GM23338 (cell line): ENCODE measurements around the gene GPR152. TPM values are rescaled to one million over a fixed set of nuclear protein-coding genes. Genes with fewer than 3 reads are reported as not detected.

Experiments used
- ATAC-seq: fragments of 200-7000 bp; cut with Tn5 transposase; 3 replicates; pipeline ENCODE4 v1.9.1; 2020
- DNase-seq: peaks from one replicate; pipeline ENCODE4 v3.0.0-alpha.2; 2015; ENCODE audit warnings: low spot score
- H2AFZ ChIP-seq: fragments of 200-600 bp; sonication (generic); 2 replicates; pipeline ENCODE4 v1.8.0; 2016; ENCODE audit warnings: antibody characterized with exemption, mild to moderate bottlenecking, moderate library complexity
- H3F3A ChIP-seq: fragments of 200-600 bp; sonication (generic); replicated peaks from 2 replicates; pipeline ENCODE4 v1.8.0; 2017; ENCODE audit warnings: antibody characterized with exemption, mixed run types, low read depth
- H3K27ac ChIP-seq: fragments of 200-600 bp; sonication (generic); 2 replicates; pipeline ENCODE4 v1.6.1; 2016; ENCODE audit warnings: low read depth
- H3K27me3 ChIP-seq: fragments of 200-600 bp; sonication (generic); 2 replicates; pipeline ENCODE4 v1.8.0; 2016; ENCODE audit warnings: mild to moderate bottlenecking, mixed run types, moderate library complexity; ENCODE audit not compliant: insufficient read depth
- H3K36me3 ChIP-seq: fragments of 200-600 bp; sonication (generic); 2 replicates; pipeline ENCODE4 v1.8.0; 2016; ENCODE audit warnings: mild to moderate bottlenecking; ENCODE audit not compliant: insufficient read depth
- H3K4me1 ChIP-seq: fragments of 200-600 bp; sonication (generic); 2 replicates; pipeline ENCODE4 v1.8.0; 2016; ENCODE audit warnings: mild to moderate bottlenecking, moderate library complexity; ENCODE audit not compliant: insufficient read depth
- H3K4me2 ChIP-seq: fragments of 200-600 bp; sonication (generic); 2 replicates; pipeline ENCODE4 v1.7.1; 2017; ENCODE audit warnings: mixed run types
- H3K4me3 ChIP-seq: fragments of 200-600 bp; sonication (generic); 2 replicates; pipeline ENCODE4 v1.6.1; 2016; ENCODE audit warnings: mixed run types
- H3K79me2 ChIP-seq: fragments of 200-600 bp; sonication (generic); replicated peaks from 2 replicates; pipeline ENCODE4 v1.8.0; 2017; ENCODE audit warnings: mild to moderate bottlenecking; ENCODE audit not compliant: insufficient read depth
- H3K9me2 ChIP-seq: fragments of 200-600 bp; sonication (generic); 2 replicates; pipeline ENCODE4 v1.8.0; 2017; ENCODE audit not compliant: insufficient read depth
- H4K20me1 ChIP-seq: fragments of 200-600 bp; sonication (generic); replicated peaks from 2 replicates; pipeline ENCODE4 v1.8.0; 2017; ENCODE audit warnings: mild to moderate bottlenecking; ENCODE audit not compliant: insufficient read depth
- H3K27ac Mint-ChIP-seq: 2 replicates; pipeline ENCODE4 v1.8.0; 2020; ENCODE audit warnings: inconsistent platforms, mild to moderate bottlenecking, moderate library complexity, mixed read lengths
- H3K27me3 Mint-ChIP-seq: 3 replicates; pipeline ENCODE4 v1.8.0; 2022; ENCODE audit warnings: low read depth, mild to moderate bottlenecking, moderate library complexity, mixed read lengths, inconsistent platforms; ENCODE audit not compliant: insufficient read depth, poor library complexity
- H3K36me3 Mint-ChIP-seq: 3 replicates; pipeline ENCODE4 v1.8.0; 2021; ENCODE audit warnings: low read depth, mild to moderate bottlenecking, inconsistent platforms, moderate library complexity, mixed read lengths
- H3K4me1 Mint-ChIP-seq: 3 replicates; pipeline ENCODE4 v1.8.0; 2020; ENCODE audit warnings: mild to moderate bottlenecking, inconsistent platforms, mixed read lengths
- H3K4me3 Mint-ChIP-seq: 3 replicates; pipeline ENCODE4 v1.8.0; 2021; ENCODE audit warnings: moderate library complexity, mild to moderate bottlenecking, inconsistent platforms, mixed read lengths
- H3K9me3 Mint-ChIP-seq: 3 replicates; pipeline ENCODE4 v1.8.0; 2020; ENCODE audit warnings: moderate library complexity, mild to moderate bottlenecking, inconsistent platforms, mixed read lengths
- CREB1 ChIP-seq: fragments of 250-450 bp; sonication (Bioruptor Pico); IDR thresholded peaks from 2 replicates; pipeline ENCODE4 v1.5.0; 2020; ENCODE audit warnings: low read depth, mild to moderate bottlenecking, moderate library complexity
- CTCF ChIP-seq, 2 experiments: fragments of 200-600 bp in 1 of 2; sonication (generic) in 1 of 2; conservative IDR thresholded peaks; 2 replicates each; pipeline versions ENCODE4 v1.5.1 to v1.6.1; 2016 to 2017; ENCODE audit warnings: antibody characterized with exemption in 2 of 2, low read depth in 2 of 2, mild to moderate bottlenecking in 2 of 2, moderate library complexity in 1 of 2
- ETS1 ChIP-seq: IDR thresholded peaks from 2 replicates; pipeline ENCODE4 v1.6.1; 2016; ENCODE audit warnings: antibody characterized with exemption
- EZH2 ChIP-seq: fragments of 200-600 bp; sonication (generic); IDR thresholded peaks from one replicate; pipeline ENCODE4 v1.8.0; 2017; ENCODE audit warnings: antibody characterized with exemption, mild to moderate bottlenecking, low read depth; ENCODE audit not compliant: unreplicated experiment
- EZH2phosphoT487 ChIP-seq: fragments of 200-600 bp; sonication (generic); IDR thresholded peaks from one replicate; pipeline ENCODE4 v1.8.1; 2018; ENCODE audit warnings: antibody characterized with exemption; ENCODE audit not compliant: unreplicated experiment
- JUNB ChIP-seq: IDR thresholded peaks from one replicate; pipeline ENCODE4 v1.6.1; 2016; ENCODE audit warnings: antibody characterized with exemption; ENCODE audit not compliant: unreplicated experiment
- NANOG ChIP-seq: IDR thresholded peaks from 2 replicates; pipeline ENCODE4 v1.6.1; 2016; ENCODE audit warnings: antibody characterized with exemption, borderline replicate concordance
- POLR2AphosphoS5 ChIP-seq: IDR thresholded peaks from 2 replicates; pipeline ENCODE4 v1.6.1; 2016; ENCODE audit warnings: antibody characterized with exemption, low read depth
- REST ChIP-seq: IDR thresholded peaks from one replicate; pipeline ENCODE4 v1.6.1; 2018; ENCODE audit warnings: antibody characterized with exemption; ENCODE audit not compliant: unreplicated experiment
- STAT1 ChIP-seq: IDR thresholded peaks from one replicate; pipeline ENCODE4 v1.6.1; 2016; ENCODE audit warnings: antibody characterized with exemption; ENCODE audit not compliant: unreplicated experiment
- ZNF114 ChIP-seq: fragments of 250-450 bp; sonication (Bioruptor Pico); IDR thresholded peaks from 2 replicates; pipeline ENCODE4 v1.5.0; 2020; ENCODE audit warnings: mild to moderate bottlenecking, moderate library complexity
- ZNF331 ChIP-seq: fragments of 250-450 bp; sonication (Bioruptor Pico); IDR thresholded peaks from 2 replicates; pipeline ENCODE4 v1.5.0; 2020; ENCODE audit warnings: low read depth, mild to moderate bottlenecking, moderate library complexity
- ZNF462 ChIP-seq: fragments of 250-450 bp; sonication (Bioruptor Pico); IDR thresholded peaks from 2 replicates; pipeline ENCODE4 v1.5.0; 2020; ENCODE audit warnings: mild to moderate bottlenecking, moderate library complexity
- polyA plus RNA-seq: library from polyadenylated mRNA; unstranded; fragments of >200 nt; fragmentation: Nextera tagmentation; extraction: Ambion mirVana; gene quantifications from 2 replicates; pipeline ENCODE4 v1.2.1, GENCODE V29; 2016
- total RNA-seq: library from RNA; depleted of rRNA; stranded (reverse); fragments of >200 nt; shearing (Covaris generic); gene quantifications from 2 replicates; pipeline ENCODE4 v1.2.3, GENCODE V29; 2014

Gene GPR152
- total and polyA plus RNA-seq, 2 experiments from 2014 or later = not detected

GRCh38 chr11:67455054-67455453 lies 2.5 kb upstream of the GPR152 start, which contains the start of gene CABP4:
Gene CABP4, plus strand, starts transcription at chr11:67455354. Its CDS starts 70 bp downstream, at chr11:67455424.
- Mint-ChIP-seq H3K9me3 (no peaks in the 10 kb centered on the region), H3K27ac (no peak within 1 kb of the TSS), H3K4me1 (no peaks in the 10 kb centered on the region), H3K36me3 (no peaks in the 10 kb centered on the region), H3K4me3 (no peak within 1 kb of the TSS; the same call in 2 of the 3 replicates), H3K27me3 (peaks cover 8% of the 10 kb centered on the region)
- Histone ChIP-seq H3K79me2 (no peaks in the 10 kb centered on the region), H3K27ac (no peak within 1 kb of the TSS), H4K20me1 (no peaks in the 10 kb centered on the region), H2AFZ (no peak within 1 kb of the TSS), H3K4me3 (no peak within 1 kb of the TSS), H3K4me2 (no peak within 1 kb of the TSS), H3K4me1 (no peaks in the 10 kb centered on the region), H3F3A (no peaks in the 10 kb centered on the region), H3K9me2 (no peaks in the 10 kb centered on the region), H3K27me3 (no peaks in the 10 kb centered on the region), H3K36me3 (no peaks in the 10 kb centered on the region)
- DNase-seq (no peak), ATAC-seq (no peak)
- TF ChIP-seq CREB1 (CRISPR knock-in tag) (no peak), CTCF (conservative IDR thresholded peaks at IDR 0.05; ENCODE audit: low read depth in 2 of 2) (no peak), ZNF462 (no peak), REST (no peak), STAT1 (no peak), ZNF331 (CRISPR knock-in tag) (no peak), EZH2phosphoT487 (no peak), ETS1 (no peak), POLR2AphosphoS5 (no peak), NANOG (no peak), ZNF114 (no peak), JUNB (no peak), EZH2 (no peak)
